ENCODE measurements around the gene POLR2A.

DNA sequence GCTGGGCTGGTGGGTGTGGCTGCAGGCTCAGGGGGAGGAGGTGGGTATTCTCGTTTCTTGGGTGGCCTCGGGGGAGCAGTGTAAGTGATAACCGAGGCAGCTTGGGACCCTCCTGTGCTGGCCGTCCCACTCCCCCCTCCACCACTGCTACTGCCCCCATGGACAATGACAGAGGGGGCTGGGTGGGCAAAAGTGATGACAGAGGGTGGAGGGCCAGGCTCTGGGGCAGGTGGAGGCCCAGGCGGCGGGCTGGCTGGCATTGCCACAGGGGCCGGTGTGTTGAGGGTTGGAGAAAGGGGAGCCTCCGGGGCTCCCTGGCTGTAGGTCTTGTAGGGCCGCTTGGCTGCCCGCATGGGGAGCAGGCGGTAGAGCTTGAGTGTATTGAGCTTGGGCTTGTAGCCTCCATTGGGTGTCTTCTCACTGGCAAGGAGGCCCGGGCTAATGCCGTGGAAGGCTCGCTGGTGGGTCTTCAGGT is 20.8 kb upstream of the POLR2A start:
- TF ChIP-seq, protein P1, sequence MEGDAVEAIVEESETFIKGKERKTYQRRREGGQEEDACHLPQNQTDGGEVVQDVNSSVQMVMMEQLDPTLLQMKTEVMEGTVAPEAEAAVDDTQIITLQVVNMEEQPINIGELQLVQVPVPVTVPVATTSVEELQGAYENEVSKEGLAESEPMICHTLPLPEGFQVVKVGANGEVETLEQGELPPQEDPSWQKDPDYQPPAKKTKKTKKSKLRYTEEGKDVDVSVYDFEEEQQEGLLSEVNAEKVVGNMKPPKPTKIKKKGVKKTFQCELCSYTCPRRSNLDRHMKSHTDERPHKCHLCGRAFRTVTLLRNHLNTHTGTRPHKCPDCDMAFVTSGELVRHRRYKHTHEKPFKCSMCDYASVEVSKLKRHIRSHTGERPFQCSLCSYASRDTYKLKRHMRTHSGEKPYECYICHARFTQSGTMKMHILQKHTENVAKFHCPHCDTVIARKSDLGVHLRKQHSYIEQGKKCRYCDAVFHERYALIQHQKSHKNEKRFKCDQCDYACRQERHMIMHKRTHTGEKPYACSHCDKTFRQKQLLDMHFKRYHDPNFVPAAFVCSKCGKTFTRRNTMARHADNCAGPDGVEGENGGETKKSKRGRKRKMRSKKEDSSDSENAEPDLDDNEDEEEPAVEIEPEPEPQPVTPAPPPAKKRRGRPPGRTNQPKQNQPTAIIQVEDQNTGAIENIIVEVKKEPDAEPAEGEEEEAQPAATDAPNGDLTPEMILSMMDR (IDR thresholded peaks at IDR 0.05), result no peak
- no peak for TF ChIP-seq POLR2A (IDR thresholded peaks at IDR 0.05)

Measured in breast epithelium (tissue), 3 donors.